Transverse colon (tissue), 4 donors: ENCODE results near the gene FZD4.

Source experiments
- POLR2AphosphoS5 ChIP-seq, 3 donors: sonication (generic); formaldehyde crosslinking; IDR thresholded peaks; one replicate each; pipeline ENCODE4 v1.6.1; 2016; ENCODE audit warnings: antibody characterized with exemption in 3 of 3
- TF ChIP-seq, protein P1 (sequence below), 5 experiments: fragments of 200-600 bp in 3 of 5; fragments of 450-650 bp in 2 of 5; sonication (generic) in 3 of 5; IDR thresholded peaks; 1 replicate in 2 of 5; 2 replicates in 3 of 5; pipeline ENCODE4 v1.5.1; 2016 to 2017; ENCODE audit warnings: antibody characterized with exemption in 5 of 5, inconsistent platforms in 3 of 5, mild to moderate bottlenecking in 2 of 5, moderate library complexity in 1 of 5

DNA sequence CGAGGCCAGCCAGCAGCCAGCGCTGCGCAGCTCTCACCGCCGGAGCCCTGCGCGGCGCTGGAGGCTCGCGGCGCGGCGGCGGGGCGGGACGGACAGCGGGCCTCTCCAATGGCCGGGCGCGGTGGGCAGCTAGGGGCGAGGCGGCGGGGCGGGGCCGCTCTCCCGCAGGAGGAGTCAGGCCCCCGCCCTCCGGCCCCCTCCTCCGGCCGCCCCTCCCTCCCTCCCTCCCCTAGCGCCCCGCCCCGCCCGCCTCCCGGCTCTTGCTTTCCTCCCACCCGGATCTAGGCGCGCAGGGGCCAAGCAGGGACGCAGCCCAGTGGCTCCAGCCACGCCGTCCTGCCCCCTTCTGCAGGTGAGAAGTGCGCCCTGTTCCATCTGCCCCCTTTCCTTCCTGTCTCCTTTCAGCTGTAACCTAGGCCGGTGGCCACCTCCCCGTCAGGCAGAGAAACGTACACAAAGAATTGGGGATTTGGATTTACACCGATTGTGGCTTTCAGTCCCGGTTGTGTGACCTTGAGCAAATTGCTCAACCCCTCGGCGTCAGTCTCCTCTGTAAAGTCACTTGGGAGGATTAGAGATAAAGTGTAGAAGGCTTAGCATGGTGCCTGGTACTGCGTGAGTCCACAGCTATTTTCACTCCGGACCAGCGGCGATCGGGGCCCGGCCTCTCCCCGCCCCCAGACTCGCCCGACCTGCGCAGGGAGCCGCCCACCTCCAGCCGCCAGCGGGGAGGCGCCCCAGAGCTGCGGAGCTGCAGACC is at the start of gene FZD4:
- TF ChIP-seq, protein P1, sequence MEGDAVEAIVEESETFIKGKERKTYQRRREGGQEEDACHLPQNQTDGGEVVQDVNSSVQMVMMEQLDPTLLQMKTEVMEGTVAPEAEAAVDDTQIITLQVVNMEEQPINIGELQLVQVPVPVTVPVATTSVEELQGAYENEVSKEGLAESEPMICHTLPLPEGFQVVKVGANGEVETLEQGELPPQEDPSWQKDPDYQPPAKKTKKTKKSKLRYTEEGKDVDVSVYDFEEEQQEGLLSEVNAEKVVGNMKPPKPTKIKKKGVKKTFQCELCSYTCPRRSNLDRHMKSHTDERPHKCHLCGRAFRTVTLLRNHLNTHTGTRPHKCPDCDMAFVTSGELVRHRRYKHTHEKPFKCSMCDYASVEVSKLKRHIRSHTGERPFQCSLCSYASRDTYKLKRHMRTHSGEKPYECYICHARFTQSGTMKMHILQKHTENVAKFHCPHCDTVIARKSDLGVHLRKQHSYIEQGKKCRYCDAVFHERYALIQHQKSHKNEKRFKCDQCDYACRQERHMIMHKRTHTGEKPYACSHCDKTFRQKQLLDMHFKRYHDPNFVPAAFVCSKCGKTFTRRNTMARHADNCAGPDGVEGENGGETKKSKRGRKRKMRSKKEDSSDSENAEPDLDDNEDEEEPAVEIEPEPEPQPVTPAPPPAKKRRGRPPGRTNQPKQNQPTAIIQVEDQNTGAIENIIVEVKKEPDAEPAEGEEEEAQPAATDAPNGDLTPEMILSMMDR (IDR thresholded peaks at IDR 0.05): peak in 4 of 5 experiments; percentile 4 to 23 (median 12)
- TF ChIP-seq POLR2AphosphoS5 (IDR thresholded peaks at IDR 0.05): peak; percentile 50 to 91 (median 76)
